HCT116 (cell line): Measurements from ENCODE around the gene EIF2B5.

Experiments
- CEBPB ChIP-seq: IDR thresholded peaks from 2 replicates; pipeline ENCODE4 v1.6.1; 2012; ENCODE audit warnings: low read depth
- JUND ChIP-seq: IDR thresholded peaks from 2 replicates; pipeline ENCODE4 v1.6.1; 2012
- POLR2A ChIP-seq: IDR thresholded peaks from 2 replicates; pipeline ENCODE4 v1.7.0; 2011; ENCODE audit warnings: borderline replicate concordance; ENCODE audit not compliant: insufficient read depth, insufficient read length; ENCODE audit errors: extremely low read depth
- REST ChIP-seq: IDR thresholded peaks from 2 replicates; pipeline ENCODE4 v1.6.1; 2012; ENCODE audit warnings: low read depth
- TCF7L2 ChIP-seq: IDR thresholded peaks from 2 replicates; pipeline ENCODE4 v1.7.0; 2011; ENCODE audit warnings: borderline replicate concordance, inconsistent platforms; ENCODE audit not compliant: insufficient read depth, insufficient read length; ENCODE audit errors: extremely low read depth
- YY1 ChIP-seq: IDR thresholded peaks from 2 replicates; pipeline ENCODE4 v1.6.1; 2011; ENCODE audit warnings: low read length, low read depth, moderate library complexity, mild to moderate bottlenecking; ENCODE audit not compliant: insufficient replicate concordance; ENCODE audit errors: extremely low read depth
- ZFX ChIP-seq: fragments of 450-650 bp; IDR thresholded peaks from 2 replicates; pipeline ENCODE4 v1.6.1; 2017
- TF ChIP-seq, protein P1 (sequence below): IDR thresholded peaks from 2 replicates; pipeline ENCODE4 v1.6.1; 2011; ENCODE audit warnings: mild to moderate bottlenecking, low read length, moderate library complexity; ENCODE audit not compliant: insufficient replicate concordance; ENCODE audit errors: extremely low read depth
- TF ChIP-seq, protein P2 (sequence below), 3 experiments: fragments of 200-600 bp in 1 of 3; sonication (generic) in 1 of 3; IDR thresholded peaks in 2 of 3; conservative IDR thresholded peaks in 1 of 3; 2 replicates each; pipeline ENCODE4 v1.5.1; 2012 to 2017; ENCODE audit warnings: low read depth in 2 of 3, low read length in 2 of 3, antibody characterized with exemption in 1 of 3, borderline replicate concordance in 1 of 3, control low read depth in 1 of 3, mild to moderate bottlenecking in 1 of 3, mixed read lengths in 1 of 3, mixed run types in 1 of 3, moderate library complexity in 1 of 3; ENCODE audit not compliant: insufficient read depth in 1 of 3

DNA sequence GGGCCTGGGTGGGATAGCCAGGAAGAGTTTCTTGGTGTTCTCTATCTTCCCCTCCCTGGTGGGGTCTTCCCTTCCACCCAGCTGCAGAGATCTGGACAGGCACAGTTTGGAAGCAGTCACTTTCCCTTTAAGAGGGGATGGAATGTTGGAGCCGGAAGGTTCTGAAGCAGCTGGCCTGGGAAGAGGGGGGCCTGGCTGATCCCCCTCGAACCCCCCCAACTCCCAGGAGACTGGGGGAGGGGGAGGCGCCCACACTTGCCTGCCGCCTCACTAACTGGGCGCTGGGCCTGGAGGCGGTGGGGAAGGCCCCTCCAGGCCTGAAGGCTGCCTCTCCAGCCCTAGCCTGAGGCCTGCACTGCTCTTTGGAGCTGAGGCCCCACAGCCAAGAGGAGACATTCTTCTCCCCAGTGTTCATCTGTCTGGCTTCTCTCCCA is 21.4 kb downstream of the EIF2B5 start:
- TF ChIP-seq, protein P1, sequence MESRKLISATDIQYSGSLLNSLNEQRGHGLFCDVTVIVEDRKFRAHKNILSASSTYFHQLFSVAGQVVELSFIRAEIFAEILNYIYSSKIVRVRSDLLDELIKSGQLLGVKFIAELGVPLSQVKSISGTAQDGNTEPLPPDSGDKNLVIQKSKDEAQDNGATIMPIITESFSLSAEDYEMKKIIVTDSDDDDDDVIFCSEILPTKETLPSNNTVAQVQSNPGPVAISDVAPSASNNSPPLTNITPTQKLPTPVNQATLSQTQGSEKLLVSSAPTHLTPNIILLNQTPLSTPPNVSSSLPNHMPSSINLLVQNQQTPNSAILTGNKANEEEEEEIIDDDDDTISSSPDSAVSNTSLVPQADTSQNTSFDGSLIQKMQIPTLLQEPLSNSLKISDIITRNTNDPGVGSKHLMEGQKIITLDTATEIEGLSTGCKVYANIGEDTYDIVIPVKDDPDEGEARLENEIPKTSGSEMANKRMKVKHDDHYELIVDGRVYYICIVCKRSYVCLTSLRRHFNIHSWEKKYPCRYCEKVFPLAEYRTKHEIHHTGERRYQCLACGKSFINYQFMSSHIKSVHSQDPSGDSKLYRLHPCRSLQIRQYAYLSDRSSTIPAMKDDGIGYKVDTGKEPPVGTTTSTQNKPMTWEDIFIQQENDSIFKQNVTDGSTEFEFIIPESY: no peak
- TF ChIP-seq, protein P2, sequence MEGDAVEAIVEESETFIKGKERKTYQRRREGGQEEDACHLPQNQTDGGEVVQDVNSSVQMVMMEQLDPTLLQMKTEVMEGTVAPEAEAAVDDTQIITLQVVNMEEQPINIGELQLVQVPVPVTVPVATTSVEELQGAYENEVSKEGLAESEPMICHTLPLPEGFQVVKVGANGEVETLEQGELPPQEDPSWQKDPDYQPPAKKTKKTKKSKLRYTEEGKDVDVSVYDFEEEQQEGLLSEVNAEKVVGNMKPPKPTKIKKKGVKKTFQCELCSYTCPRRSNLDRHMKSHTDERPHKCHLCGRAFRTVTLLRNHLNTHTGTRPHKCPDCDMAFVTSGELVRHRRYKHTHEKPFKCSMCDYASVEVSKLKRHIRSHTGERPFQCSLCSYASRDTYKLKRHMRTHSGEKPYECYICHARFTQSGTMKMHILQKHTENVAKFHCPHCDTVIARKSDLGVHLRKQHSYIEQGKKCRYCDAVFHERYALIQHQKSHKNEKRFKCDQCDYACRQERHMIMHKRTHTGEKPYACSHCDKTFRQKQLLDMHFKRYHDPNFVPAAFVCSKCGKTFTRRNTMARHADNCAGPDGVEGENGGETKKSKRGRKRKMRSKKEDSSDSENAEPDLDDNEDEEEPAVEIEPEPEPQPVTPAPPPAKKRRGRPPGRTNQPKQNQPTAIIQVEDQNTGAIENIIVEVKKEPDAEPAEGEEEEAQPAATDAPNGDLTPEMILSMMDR (IDR thresholded peaks at IDR 0.05 in 2 of 3, conservative IDR thresholded peaks at IDR 0.05 in 1 of 3; ENCODE audit: borderline replicate concordance in 1 of 3, insufficient read depth in 1 of 3, low read depth in 2 of 3, low read length in 2 of 3): no peak
- TF ChIP-seq CEBPB (no peak), REST (no peak), POLR2A (no peak), TCF7L2 (peak; percentile 71), YY1 (no peak), ZFX (no peak; the same call in 1 of the 2 replicates), JUND (no peak)
